Large intestine (tissue), 3 donors: ENCODE data around the gene NRG3. TPM values are rescaled to one million over a fixed set of nuclear protein-coding genes. Genes with fewer than 3 reads are reported as not detected.

ENCODE experiments used
- DNase-seq, 2 donors: peaks; one replicate each; pipeline versions ENCODE4 v3.0.0 to v3.0.0-alpha.2; 2013
- H3K27ac ChIP-seq: one replicate; pipeline ENCODE4 v1.5.1; 2013; ENCODE audit warnings: low read length
- H3K27me3 ChIP-seq: 2 replicates; pipeline ENCODE4 v1.6.1; 2013; ENCODE audit warnings: low read length; ENCODE audit not compliant: control insufficient read depth, insufficient read depth
- H3K36me3 ChIP-seq: 2 replicates; pipeline ENCODE4 v1.6.1; 2013; ENCODE audit warnings: low read length; ENCODE audit not compliant: control insufficient read depth, insufficient read depth
- H3K4me1 ChIP-seq: one replicate; pipeline ENCODE4 v1.6.1; 2013; ENCODE audit warnings: low read length; ENCODE audit not compliant: control insufficient read depth, insufficient read depth
- H3K4me3 ChIP-seq: one replicate; pipeline ENCODE4 v1.5.1; 2013; ENCODE audit warnings: low read length
- H3K9me3 ChIP-seq: one replicate; pipeline ENCODE4 v1.6.1; 2013; ENCODE audit warnings: mild to moderate bottlenecking, low read depth, low read length, moderate library complexity; ENCODE audit not compliant: control insufficient read depth
- WGBS: methylation state at CpG from one replicate; pipeline ENCODE4 v1.1.5; 2013; ENCODE audit warnings: low lambda C conversion rate; ENCODE audit not compliant: insufficient coverage; 5-methylcytosine and 5-hydroxymethylcytosine counted together
- polyA plus RNA-seq: library from polyadenylated mRNA; unstranded; fragments of 120-200 nt; gene quantifications from one replicate; pipeline ENCODE4 v1.2.1, GENCODE V29; 2013

NRG3 gene
- polyA plus RNA-seq, 1 donor = 0.96 TPM

DNA sequence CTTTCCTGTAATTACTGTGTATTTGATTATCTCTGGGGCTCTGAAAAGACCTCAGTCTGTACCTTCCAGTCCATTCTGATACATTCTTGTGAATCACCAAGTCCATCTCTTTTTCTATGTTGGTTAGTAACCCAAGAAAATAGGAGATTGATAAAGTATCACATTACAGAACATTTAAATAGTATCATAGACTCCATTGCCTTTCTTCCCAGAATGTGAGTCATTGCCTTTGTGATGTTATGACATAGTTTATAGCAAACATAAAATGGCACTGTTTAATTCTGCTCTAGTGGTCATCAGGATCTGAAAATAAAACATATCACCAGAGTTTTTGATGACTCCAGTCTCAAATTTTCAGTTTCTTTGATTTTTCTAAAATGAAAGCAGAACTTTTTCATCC is 78.4 kb downstream of the NRG3 start:
- Histone ChIP-seq H3K4me3 (no peak overlapping the region), H3K9me3 (no peaks in the 10 kb centered on the region), H3K27ac (no peak overlapping the region), H3K4me1 (no peaks in the 10 kb centered on the region), H3K27me3 (no peaks in the 10 kb centered on the region), H3K36me3 (no peaks in the 10 kb centered on the region)
- DNase-seq = no peak

DNA sequence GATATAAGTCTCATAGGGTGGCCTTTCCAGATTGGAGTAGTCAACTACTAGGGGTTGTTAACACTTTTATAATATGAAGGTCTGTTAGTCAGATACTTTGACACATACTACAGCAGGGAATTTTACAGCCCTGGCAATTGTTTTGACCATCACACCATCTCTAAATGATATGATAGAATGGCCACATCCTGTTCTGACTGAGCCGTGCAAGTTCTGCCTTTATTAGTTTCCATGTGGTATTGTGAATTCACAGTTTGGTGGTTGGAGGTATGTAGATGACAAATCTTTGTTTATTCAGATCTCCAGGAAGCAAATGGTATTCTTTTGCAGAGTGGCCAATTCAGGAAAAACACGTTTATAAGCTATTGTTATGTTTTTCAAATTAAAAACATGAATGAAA is 83.0 kb downstream of the NRG3 start:
- no peaks in the 10 kb centered on the region for H3K9me3 ChIP-seq
- H3K4me1 ChIP-seq = no peaks in the 10 kb centered on the region
- no peak overlapping the region for H3K4me3 ChIP-seq
- DNase-seq = no peak
- 60% methylated on average over 2 of the region's 2 CpGs for WGBS
- H3K27me3 ChIP-seq = no peaks in the 10 kb centered on the region
- H3K27ac ChIP-seq = no peak overlapping the region
- no peaks in the 10 kb centered on the region for H3K36me3 ChIP-seq

DNA sequence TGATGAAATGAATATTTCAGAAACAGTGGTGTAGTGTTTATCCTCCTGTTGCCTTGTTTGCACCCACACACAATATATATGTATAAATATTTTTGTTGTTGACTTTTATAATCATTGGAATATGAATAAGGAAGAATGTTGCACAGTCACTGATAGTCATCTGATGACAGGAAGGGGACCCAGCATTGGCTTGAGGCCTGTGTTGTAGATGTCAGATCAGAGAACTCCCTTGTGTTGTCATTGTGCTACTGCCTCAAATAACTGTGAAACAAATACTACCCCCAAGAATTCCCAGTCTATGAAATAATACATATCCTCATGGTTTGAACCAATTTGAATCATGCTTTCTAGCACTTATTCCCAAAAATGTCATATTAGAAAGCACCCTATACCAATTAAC is 84.0 kb downstream of the NRG3 start:
- no peaks in the 10 kb centered on the region for H3K27me3 ChIP-seq

DNA sequence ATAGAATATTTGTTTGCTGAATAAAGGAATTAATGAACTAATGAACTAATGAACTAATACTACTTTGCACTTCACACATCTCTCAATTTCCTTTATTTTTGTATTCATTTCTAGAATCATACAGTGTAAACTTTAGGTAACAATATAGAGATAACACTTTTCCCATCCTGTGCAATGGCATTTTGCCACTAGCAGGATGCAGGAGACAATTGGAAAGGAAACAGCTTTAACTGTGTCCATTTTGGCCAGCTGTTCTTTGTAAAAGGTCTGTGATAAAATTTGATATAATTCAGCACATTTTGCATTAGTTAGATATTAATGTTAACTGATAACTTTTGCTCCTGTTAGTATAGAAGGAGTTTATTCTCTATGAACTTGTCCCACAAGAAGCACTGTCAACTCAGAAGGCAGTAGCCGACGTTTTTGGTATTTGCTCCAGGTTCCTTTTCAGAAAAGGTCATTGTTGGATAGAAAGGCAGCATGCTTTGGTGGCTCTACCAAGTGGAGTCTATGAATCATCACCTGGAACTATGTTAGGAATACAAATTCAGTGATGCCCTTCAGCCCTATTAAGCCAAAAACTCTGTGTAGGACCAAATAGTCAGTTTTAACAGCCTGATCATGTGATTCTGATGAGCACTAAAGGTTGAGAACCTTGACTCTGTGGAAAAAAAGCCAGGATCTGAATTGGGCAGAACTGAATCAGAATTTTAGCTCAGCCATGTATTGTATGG is 86.6 kb downstream of the NRG3 start:
- WGBS = no CpG with 5 or more reads among the region's 2 CpGs

More for the DNA sequence above, 84.0 kb downstream of the NRG3 start:
- Histone ChIP-seq H3K4me1 (no peaks in the 10 kb centered on the region), H3K27ac (no peak overlapping the region), H3K9me3 (peaks cover 2% of the 10 kb centered on the region), H3K36me3 (no peaks in the 10 kb centered on the region), H3K4me3 (no peak overlapping the region)
- DNase-seq = no peak

DNA sequence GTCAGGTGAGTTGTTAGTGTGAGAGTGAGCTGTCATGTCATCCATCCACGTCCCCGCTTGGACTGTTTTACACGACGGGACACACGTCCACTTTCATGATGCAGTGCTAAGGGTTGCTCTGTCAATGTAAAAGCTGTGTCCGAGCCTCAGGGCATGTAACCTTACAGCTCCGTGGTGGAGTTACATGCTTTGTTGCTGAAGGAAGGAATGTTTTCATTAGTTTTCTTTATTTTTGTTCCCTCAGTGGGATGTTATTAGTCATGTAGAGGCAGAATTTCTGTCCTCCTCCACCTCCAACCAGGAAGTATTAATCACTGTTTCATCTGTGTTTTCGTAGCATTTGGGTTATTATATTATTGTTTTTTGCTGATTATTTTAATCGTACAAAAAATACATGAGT is 88.6 kb downstream of the NRG3 start:
- Histone ChIP-seq H3K9me3 (peaks cover 2% of the 10 kb centered on the region), H3K4me1 (no peaks in the 10 kb centered on the region), H3K4me3 (no peak overlapping the region), H3K27ac (no peak overlapping the region), H3K36me3 (no peaks in the 10 kb centered on the region), H3K27me3 (no peaks in the 10 kb centered on the region)
- DNase-seq = no peak
- whole genome bisulfite sequencing = 90% methylated on average over 2 of the region's 9 CpGs

More for the DNA sequence above, 86.6 kb downstream of the NRG3 start:
- H3K27ac ChIP-seq = no peak overlapping the region
- H3K4me3 ChIP-seq = no peak overlapping the region
- no peak for DNase-seq
- no peaks in the 10 kb centered on the region for H3K27me3 ChIP-seq
- peaks cover 2% of the 10 kb centered on the region for H3K9me3 ChIP-seq
- no peaks in the 10 kb centered on the region for H3K4me1 ChIP-seq
- no peaks in the 10 kb centered on the region for H3K36me3 ChIP-seq

DNA sequence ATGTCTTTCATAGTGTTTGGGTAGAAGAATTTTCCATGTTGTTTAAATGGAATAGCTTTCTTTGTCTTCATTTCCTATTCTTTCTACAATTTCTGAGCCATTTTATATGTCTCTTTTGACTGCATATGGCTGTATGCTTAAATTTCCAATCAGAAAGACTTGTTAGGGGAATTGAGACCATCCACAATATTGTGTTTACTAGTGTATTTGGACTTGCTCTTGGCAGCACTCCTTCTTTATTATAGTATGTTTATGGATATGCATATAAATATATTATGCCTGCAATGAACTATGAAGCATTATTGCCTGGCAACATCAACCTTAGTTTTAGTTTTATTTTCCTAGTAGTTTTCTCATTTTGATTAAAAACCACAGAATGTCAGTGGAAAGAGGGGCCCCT is 92.7 kb downstream of the NRG3 start:
- Histone ChIP-seq H3K36me3 (no peaks in the 10 kb centered on the region), H3K4me3 (no peak overlapping the region), H3K27ac (no peak overlapping the region), H3K4me1 (no peaks in the 10 kb centered on the region), H3K27me3 (no peaks in the 10 kb centered on the region), H3K9me3 (peaks cover 5% of the 10 kb centered on the region)
- DNase-seq = no peak

DNA sequence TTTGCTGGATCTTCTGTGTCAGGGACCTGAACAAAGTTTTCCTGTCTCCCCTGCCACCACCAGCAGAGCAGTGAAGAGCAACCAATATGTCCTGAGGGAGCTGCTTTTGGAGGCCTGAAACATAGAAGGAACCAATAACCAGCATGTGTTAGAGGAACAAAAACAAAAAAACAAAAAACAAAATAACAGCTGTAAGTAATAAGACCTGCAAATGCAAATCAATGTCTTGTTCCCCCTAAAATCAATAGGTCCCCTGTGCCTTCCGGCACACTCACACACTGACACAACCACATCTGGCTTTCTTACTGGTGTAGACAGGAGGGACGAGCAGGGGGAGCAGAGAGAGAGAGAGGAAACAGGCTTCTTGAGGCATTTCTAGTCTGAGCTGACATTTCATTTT is 94.1 kb downstream of the NRG3 start:
- no peak for DNase-seq
- H3K27me3 ChIP-seq = no peaks in the 10 kb centered on the region
- no peaks in the 10 kb centered on the region for H3K4me1 ChIP-seq
- no peaks in the 10 kb centered on the region for H3K36me3 ChIP-seq
- no peak overlapping the region for H3K4me3 ChIP-seq
- no CpG with 5 or more reads among the region's 2 CpGs for WGBS
- H3K9me3 ChIP-seq = peaks cover 2% of the 10 kb centered on the region
- no peak overlapping the region for H3K27ac ChIP-seq

DNA sequence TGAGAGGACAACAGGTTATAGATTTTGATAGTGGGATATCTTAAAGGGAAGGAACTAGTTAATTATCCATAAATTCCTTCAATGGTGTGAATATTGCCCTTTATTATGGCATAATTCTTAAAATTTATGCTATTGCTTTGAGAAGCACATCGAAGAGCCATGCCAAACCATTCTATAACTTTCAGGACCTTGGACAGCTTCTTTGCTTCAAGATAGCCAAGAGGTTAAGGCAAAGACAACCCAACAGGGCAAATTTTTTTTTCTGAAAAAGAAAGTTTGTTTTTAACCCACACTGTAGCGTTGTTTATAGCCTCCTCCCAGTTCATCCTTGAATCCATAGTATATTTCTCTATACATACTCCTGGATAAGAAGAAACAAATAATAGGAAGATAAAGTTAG is 103.2 kb downstream of the NRG3 start:
- WGBS = 30% methylated on average over 2 of the region's 2 CpGs
- H3K36me3 ChIP-seq = no peaks in the 10 kb centered on the region
- no peaks in the 10 kb centered on the region for H3K27me3 ChIP-seq
- DNase-seq = no peak
- H3K4me1 ChIP-seq = no peaks in the 10 kb centered on the region
- no peak overlapping the region for H3K4me3 ChIP-seq
- no peaks in the 10 kb centered on the region for H3K9me3 ChIP-seq
- no peak overlapping the region for H3K27ac ChIP-seq

DNA sequence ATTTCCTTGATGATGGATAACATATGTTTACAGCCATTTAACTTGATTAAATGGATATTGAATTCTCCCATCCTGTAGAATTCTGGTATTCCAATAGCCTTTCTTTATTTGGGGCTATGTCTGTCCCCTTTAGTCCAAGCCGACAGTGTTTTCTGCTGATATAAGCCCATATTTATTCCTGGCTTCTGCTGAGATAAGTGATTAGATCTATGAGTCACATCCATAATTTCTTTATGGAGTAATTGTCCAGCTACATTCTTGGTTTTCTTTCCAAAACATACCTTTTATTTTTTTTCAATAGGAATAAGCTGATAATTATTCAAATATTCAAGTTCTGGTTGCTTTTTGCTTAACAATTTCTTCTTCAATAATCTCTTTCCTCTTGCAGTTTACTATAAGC is 106.7 kb downstream of the NRG3 start:
- H3K9me3 ChIP-seq = no peaks in the 10 kb centered on the region
- H3K27me3 ChIP-seq = no peaks in the 10 kb centered on the region
- no peak overlapping the region for H3K4me3 ChIP-seq
- no peaks in the 10 kb centered on the region for H3K4me1 ChIP-seq
- no peak for DNase-seq
- H3K36me3 ChIP-seq = no peaks in the 10 kb centered on the region
- no peak overlapping the region for H3K27ac ChIP-seq
- 80% methylated on average over 1 of the region's 1 CpG for WGBS

DNA sequence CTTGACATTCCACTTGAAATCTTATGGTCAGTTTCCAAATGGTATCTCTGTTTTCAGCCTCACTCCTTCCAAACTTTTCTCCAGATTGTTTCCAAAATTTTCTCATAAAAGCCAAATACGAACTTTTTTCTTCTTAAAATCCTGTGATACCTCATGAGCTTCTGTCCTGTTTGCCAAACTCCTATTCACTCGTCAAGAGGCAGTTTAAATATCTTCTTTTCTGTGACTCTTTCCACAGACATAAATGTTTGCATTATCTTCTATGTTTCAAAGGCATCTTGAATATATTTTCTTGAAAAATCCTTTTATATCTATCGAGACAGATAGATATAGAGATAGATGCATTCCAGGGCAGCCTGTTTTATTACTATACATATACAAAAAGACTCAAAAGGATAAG is 109.4 kb downstream of the NRG3 start:
- DNase-seq = no peak
- Histone ChIP-seq H3K27me3 (no peaks in the 10 kb centered on the region), H3K4me1 (no peaks in the 10 kb centered on the region), H3K9me3 (no peaks in the 10 kb centered on the region), H3K36me3 (no peaks in the 10 kb centered on the region), H3K4me3 (no peak overlapping the region), H3K27ac (no peak overlapping the region)
- WGBS = 64% methylated on average over 2 of the region's 3 CpGs

DNA sequence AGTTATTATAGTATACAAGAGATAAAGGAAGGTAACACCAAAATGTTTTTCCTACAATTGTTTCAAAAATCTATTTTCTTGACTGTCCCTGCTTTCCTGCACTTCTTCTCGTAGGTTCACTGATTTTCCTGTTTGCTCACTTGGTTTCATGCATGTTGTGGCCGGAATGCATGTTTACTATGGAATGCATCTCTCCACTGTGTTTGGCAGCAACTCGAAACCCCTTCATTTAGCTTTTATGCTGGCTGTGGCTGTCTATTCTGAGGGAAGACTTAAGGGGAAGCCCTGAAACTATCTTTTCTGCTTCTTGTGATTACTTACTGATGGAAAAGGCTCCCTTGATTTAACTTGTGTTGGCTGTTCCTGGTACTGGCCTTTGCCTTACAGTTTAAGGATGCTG is 120.3 kb downstream of the NRG3 start:
- Histone ChIP-seq H3K4me1 (no peaks in the 10 kb centered on the region), H3K27me3 (no peaks in the 10 kb centered on the region), H3K9me3 (no peaks in the 10 kb centered on the region), H3K4me3 (no peak overlapping the region), H3K36me3 (no peaks in the 10 kb centered on the region), H3K27ac (no peak overlapping the region)
- DNase-seq = no peak
- WGBS = no CpG with 5 or more reads among the region's 3 CpGs
